ENCODE measurements around the gene KIAA0513. TPM values are rescaled to one million over a fixed set of nuclear protein-coding genes. Genes with fewer than 3 reads are reported as not detected.

KIAA0513 gene
- total RNA-seq, 4 donors from 2014 or later: 6.9 to 13.8 (median 8.1) TPM

DNA sequence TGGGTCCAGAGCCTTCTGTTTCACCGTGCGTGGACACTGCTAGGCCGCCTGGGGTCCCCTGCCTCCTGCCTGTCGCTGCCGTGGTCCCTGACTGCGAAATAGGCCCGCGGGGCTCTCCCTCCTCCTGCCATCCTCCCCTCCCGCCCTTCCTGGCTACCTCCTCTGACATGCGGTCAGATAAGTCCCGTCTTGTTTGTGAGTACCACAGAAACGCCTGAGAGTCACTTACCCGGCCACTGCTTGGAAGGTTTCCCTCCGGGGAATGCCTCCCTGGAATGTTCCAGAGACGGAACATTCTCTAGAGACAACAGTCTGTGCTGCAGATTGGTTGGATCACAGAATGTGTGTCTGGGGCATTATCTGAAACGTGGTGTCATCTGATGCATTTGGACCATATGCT lies 61.9 kb downstream of the KIAA0513 start:
- Histone ChIP-seq H3K4me3 (no peak overlapping the region), H3K27ac (no peak overlapping the region), H3K9me3 (no peaks in the 10 kb centered on the region), H3K4me1 (peaks cover 0 to 14% (median 0%) of the 10 kb centered on the region in 4 donors), H3K27me3 (no peaks in the 10 kb centered on the region), H3K36me3 (peaks cover 0 to 26% (median 0%) of the 10 kb centered on the region in 3 donors)
- 68 to 73% methylated on average over 15 to 16 of the region's 16 CpGs for WGBS, 2 donors
- TF ChIP-seq, protein P1, sequence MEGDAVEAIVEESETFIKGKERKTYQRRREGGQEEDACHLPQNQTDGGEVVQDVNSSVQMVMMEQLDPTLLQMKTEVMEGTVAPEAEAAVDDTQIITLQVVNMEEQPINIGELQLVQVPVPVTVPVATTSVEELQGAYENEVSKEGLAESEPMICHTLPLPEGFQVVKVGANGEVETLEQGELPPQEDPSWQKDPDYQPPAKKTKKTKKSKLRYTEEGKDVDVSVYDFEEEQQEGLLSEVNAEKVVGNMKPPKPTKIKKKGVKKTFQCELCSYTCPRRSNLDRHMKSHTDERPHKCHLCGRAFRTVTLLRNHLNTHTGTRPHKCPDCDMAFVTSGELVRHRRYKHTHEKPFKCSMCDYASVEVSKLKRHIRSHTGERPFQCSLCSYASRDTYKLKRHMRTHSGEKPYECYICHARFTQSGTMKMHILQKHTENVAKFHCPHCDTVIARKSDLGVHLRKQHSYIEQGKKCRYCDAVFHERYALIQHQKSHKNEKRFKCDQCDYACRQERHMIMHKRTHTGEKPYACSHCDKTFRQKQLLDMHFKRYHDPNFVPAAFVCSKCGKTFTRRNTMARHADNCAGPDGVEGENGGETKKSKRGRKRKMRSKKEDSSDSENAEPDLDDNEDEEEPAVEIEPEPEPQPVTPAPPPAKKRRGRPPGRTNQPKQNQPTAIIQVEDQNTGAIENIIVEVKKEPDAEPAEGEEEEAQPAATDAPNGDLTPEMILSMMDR (IDR thresholded peaks at IDR 0.05): no peak
- TF ChIP-seq POLR2A (IDR thresholded peaks at IDR 0.05) (no peak), EP300 (IDR thresholded peaks at IDR 0.05) (no peak)
- DNase-seq (ENCODE audit: low spot score in 2 of 2): no peak

- Histone ChIP-seq H3K36me3 (peaks cover 0 to 26% (median 0%) of the 10 kb centered on the region in 3 donors), H3K27ac (no peak overlapping the region), H3K4me3 (no peak overlapping the region), H3K4me1 (peaks cover 0 to 14% (median 0%) of the 10 kb centered on the region in 4 donors), H3K27me3 (no peaks in the 10 kb centered on the region), H3K9me3 (no peaks in the 10 kb centered on the region)
- DNase-seq (ENCODE audit: low spot score in 2 of 2): no peak
- 47 to 50% methylated on average over 13 of the region's 13 CpGs for WGBS, 2 donors
- no peak for TF ChIP-seq EP300 (IDR thresholded peaks at IDR 0.05)
- TF ChIP-seq, protein P1 (IDR thresholded peaks at IDR 0.05): no peak
- TF ChIP-seq POLR2A (IDR thresholded peaks at IDR 0.05): no peak
These were observed 62.6 kb downstream of the KIAA0513 start for GRCh38 chr16:85090181-85090580.

DNA sequence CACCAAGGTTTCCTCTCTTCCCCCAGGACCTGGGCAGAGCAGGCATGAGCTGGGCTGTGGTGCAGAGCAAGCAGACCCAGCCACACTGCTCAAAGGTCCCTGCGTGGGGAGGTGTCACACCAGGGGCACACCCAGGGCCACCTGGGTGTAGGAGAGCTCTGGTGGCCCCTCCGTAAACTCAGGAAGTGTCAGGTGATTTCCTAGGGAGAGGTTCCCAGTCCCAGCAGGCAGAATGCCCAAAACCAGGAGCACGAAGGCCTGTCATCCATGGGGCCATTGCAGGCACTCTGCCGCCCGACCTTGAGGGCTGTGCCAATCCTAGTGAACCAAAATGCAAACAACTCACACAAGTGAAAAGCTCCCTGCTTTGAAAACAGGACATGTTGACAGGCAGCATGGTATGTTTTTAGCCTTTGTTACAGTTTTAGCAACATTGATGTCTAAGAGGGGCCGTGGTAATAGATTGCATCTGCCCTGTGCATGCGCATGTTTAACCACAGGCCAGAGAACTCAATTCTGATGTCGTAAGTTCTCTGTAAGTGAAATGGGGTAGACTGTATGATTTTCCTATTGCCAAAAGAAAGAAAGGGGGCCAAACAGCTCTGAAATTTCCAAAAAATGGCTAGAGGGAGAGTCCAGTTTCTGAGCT lies 63.4 kb downstream of the KIAA0513 start:
- WGBS, 2 donors: 88 to 89% methylated on average over 7 to 8 of the region's 8 CpGs
- no peaks in the 10 kb centered on the region for H3K9me3 ChIP-seq
- DNase-seq (ENCODE audit: low spot score in 2 of 2): no peak
- peaks cover 0 to 4% of the 10 kb centered on the region in 2 donors for H3K27me3 ChIP-seq
- H3K4me1 ChIP-seq: peaks cover 0 to 14% (median 0%) of the 10 kb centered on the region in 4 donors
- H3K36me3 ChIP-seq: peaks cover 0 to 26% (median 0%) of the 10 kb centered on the region in 3 donors
- TF ChIP-seq, protein P1 (IDR thresholded peaks at IDR 0.05): no peak
- TF ChIP-seq EP300 (IDR thresholded peaks at IDR 0.05) (no peak), POLR2A (IDR thresholded peaks at IDR 0.05) (no peak)
- H3K4me3 ChIP-seq: no peak overlapping the region
- no peak overlapping the region for H3K27ac ChIP-seq

DNA sequence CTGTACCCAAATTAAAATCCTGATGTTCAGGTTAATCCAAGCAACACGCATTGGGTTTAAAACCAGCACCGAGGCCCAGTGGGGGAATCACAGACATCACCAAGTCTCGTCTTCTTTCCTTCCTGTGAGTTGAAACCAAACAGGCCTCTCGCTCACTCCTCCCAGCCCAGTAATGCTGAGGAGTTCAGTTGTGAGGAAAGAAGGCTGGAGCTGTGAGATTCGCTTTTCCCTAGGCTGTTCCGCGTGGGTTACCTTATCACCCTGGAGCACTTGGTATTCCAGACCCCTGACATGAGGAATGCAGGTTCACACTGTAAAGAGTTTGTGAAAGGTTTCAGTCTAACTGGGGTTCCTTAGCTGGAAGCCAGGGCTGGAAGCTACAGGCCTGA lies 63.9 kb downstream of the KIAA0513 start:
- H3K9me3 ChIP-seq: no peaks in the 10 kb centered on the region
- H3K27me3 ChIP-seq: peaks cover 0 to 9% of the 10 kb centered on the region in 2 donors
- WGBS, 2 donors: 93 to 95% methylated on average over 7 of the region's 7 CpGs
- H3K27ac ChIP-seq: no peak overlapping the region
- TF ChIP-seq POLR2A (IDR thresholded peaks at IDR 0.05) (no peak), EP300 (IDR thresholded peaks at IDR 0.05) (no peak)
- TF ChIP-seq, protein P1 (IDR thresholded peaks at IDR 0.05): no peak
- no peak for DNase-seq (ENCODE audit: low spot score in 2 of 2)
- peaks cover 0 to 13% (median 0%) of the 10 kb centered on the region in 4 donors for H3K4me1 ChIP-seq
- no peak overlapping the region for H3K4me3 ChIP-seq
- peaks cover 0 to 26% (median 0%) of the 10 kb centered on the region in 3 donors for H3K36me3 ChIP-seq

DNA sequence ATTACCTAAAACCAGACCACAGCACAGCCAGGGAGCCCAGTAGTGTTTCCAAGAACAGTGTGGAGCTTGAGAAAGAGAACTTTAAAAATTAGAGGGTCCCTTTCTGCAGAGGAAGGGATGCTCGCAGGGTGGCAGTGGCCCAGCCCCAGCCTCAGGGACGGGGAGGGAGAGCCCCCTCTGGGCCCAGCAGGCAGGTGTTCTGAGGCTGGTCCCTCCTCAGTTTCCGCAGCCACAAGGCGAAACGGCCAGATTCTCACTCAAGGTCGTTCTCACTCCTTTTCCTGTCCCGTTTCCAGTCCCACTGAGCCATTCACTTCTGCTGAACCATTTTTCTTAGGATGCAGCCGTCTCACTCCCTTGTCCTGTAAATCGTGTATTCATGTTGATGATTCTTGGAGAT lies 64.7 kb downstream of the KIAA0513 start:
- H3K27me3 ChIP-seq: peaks cover 0 to 9% of the 10 kb centered on the region in 2 donors
- no peak for DNase-seq (ENCODE audit: low spot score in 2 of 2)
- H3K9me3 ChIP-seq: no peaks in the 10 kb centered on the region
- TF ChIP-seq EP300 (IDR thresholded peaks at IDR 0.05) (no peak), POLR2A (IDR thresholded peaks at IDR 0.05) (no peak)
- TF ChIP-seq, protein P1 (IDR thresholded peaks at IDR 0.05): no peak
- no peak overlapping the region for H3K4me3 ChIP-seq
- H3K27ac ChIP-seq: no peak overlapping the region
- 77 to 80% methylated on average over 8 to 9 of the region's 9 CpGs for WGBS, 2 donors
- H3K36me3 ChIP-seq: peaks cover 0 to 22% (median 0%) of the 10 kb centered on the region in 3 donors
- peaks cover 0 to 7% (median 0%) of the 10 kb centered on the region in 4 donors for H3K4me1 ChIP-seq

Data from tibial nerve (tissue), 4 donors.